Neural cell (in vitro differentiated cells): ENCODE measurements around the gene PRDM13.

Source experiments
- EP300 ChIP-seq: fragments of 450-650 bp; conservative IDR thresholded peaks from 2 replicates; pipeline ENCODE4 v1.6.1; 2014; ENCODE audit warnings: antibody characterized with exemption, mild to moderate bottlenecking, moderate library complexity; ENCODE audit not compliant: poor library complexity, severe bottlenecking
- EZH2 ChIP-seq: fragments of 200-600, 300-800 bp; shearing (Covaris generic), sonication (generic); IDR thresholded peaks from 2 replicates; pipeline ENCODE4 v1.6.1; 2014; ENCODE audit warnings: antibody characterized with exemption, low read length, borderline replicate concordance, mild to moderate bottlenecking; ENCODE audit not compliant: insufficient read depth, poor library complexity, severe bottlenecking
- POLR2AphosphoS5 ChIP-seq: IDR thresholded peaks from 2 replicates; pipeline ENCODE4 v1.6.1; 2012
- RAD21 ChIP-seq: fragments of 450-650 bp; conservative IDR thresholded peaks from 2 replicates; pipeline ENCODE4 v1.6.1; 2014; ENCODE audit warnings: antibody characterized with exemption, mild to moderate bottlenecking, moderate library complexity
- SMC3 ChIP-seq: fragments of 450-650 bp; conservative IDR thresholded peaks from 2 replicates; pipeline ENCODE4 v1.6.1; 2014; ENCODE audit warnings: antibody characterized with exemption, mild to moderate bottlenecking, moderate library complexity; ENCODE audit not compliant: poor library complexity
- TAF1 ChIP-seq: IDR thresholded peaks from 2 replicates; pipeline ENCODE4 v1.6.1; 2012; ENCODE audit warnings: low read depth
- TF ChIP-seq, protein P1 (sequence below): IDR thresholded peaks from 2 replicates; pipeline ENCODE4 v1.6.1; 2012; ENCODE audit warnings: borderline replicate concordance
- TF ChIP-seq, protein P2 (sequence below): fragments of 450-650 bp; IDR thresholded peaks from 2 replicates; pipeline ENCODE4 v1.5.1; 2014; ENCODE audit warnings: antibody characterized with exemption, mild to moderate bottlenecking, moderate library complexity; ENCODE audit not compliant: poor library complexity, severe bottlenecking

- TF ChIP-seq, protein P1, sequence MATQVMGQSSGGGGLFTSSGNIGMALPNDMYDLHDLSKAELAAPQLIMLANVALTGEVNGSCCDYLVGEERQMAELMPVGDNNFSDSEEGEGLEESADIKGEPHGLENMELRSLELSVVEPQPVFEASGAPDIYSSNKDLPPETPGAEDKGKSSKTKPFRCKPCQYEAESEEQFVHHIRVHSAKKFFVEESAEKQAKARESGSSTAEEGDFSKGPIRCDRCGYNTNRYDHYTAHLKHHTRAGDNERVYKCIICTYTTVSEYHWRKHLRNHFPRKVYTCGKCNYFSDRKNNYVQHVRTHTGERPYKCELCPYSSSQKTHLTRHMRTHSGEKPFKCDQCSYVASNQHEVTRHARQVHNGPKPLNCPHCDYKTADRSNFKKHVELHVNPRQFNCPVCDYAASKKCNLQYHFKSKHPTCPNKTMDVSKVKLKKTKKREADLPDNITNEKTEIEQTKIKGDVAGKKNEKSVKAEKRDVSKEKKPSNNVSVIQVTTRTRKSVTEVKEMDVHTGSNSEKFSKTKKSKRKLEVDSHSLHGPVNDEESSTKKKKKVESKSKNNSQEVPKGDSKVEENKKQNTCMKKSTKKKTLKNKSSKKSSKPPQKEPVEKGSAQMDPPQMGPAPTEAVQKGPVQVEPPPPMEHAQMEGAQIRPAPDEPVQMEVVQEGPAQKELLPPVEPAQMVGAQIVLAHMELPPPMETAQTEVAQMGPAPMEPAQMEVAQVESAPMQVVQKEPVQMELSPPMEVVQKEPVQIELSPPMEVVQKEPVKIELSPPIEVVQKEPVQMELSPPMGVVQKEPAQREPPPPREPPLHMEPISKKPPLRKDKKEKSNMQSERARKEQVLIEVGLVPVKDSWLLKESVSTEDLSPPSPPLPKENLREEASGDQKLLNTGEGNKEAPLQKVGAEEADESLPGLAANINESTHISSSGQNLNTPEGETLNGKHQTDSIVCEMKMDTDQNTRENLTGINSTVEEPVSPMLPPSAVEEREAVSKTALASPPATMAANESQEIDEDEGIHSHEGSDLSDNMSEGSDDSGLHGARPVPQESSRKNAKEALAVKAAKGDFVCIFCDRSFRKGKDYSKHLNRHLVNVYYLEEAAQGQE: no peak
- TF ChIP-seq, protein P2, sequence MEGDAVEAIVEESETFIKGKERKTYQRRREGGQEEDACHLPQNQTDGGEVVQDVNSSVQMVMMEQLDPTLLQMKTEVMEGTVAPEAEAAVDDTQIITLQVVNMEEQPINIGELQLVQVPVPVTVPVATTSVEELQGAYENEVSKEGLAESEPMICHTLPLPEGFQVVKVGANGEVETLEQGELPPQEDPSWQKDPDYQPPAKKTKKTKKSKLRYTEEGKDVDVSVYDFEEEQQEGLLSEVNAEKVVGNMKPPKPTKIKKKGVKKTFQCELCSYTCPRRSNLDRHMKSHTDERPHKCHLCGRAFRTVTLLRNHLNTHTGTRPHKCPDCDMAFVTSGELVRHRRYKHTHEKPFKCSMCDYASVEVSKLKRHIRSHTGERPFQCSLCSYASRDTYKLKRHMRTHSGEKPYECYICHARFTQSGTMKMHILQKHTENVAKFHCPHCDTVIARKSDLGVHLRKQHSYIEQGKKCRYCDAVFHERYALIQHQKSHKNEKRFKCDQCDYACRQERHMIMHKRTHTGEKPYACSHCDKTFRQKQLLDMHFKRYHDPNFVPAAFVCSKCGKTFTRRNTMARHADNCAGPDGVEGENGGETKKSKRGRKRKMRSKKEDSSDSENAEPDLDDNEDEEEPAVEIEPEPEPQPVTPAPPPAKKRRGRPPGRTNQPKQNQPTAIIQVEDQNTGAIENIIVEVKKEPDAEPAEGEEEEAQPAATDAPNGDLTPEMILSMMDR: no peak
- TF ChIP-seq RAD21 (no peak), EP300 (no peak), POLR2AphosphoS5 (no peak), TAF1 (no peak), EZH2 (no peak), SMC3 (no peak)
These were observed 17.4 kb upstream of the PRDM13 start for GRCh38 chr6:99589290-99589672.
